ENCODE data around the gene BSND. TPM values are rescaled to one million over a fixed set of nuclear protein-coding genes. Genes with fewer than 3 reads are reported as not detected.

BSND gene
- total RNA-seq, 4 donors from 2014 or later: not detected

GRCh38 chr1:55061000-55061705 is 62.4 kb downstream of the BSND start:
- intact Hi-C loops (cut with DNase I): no loop called here
- TF ChIP-seq POLR2A (IDR thresholded peaks at IDR 0.05) (no peak), CTCF (IDR thresholded peaks at IDR 0.05) (no peak)
- Histone ChIP-seq H3K4me1 (peaks cover 3 to 12% of the 10 kb centered on the region in 2 donors), H3K27me3 (no peaks in the 10 kb centered on the region), H3K36me3 (no peaks in the 10 kb centered on the region), H3K27ac (no peak overlapping the region), H3K4me3 (replicated peaks in 1 of 3) (no peak overlapping the region), H3K9me3 (no peaks in the 10 kb centered on the region)
- 80 to 86% methylated on average over 7 to 13 of the region's 13 CpGs for WGBS, 2 donors
- DNase-seq: no peak

Other genes starting within 250 kb of the BSND start
- 1 to 10 TPM; 4.8 to 7.4 (median 6.0) TPM for gene PARS2, start 234.4 kb upstream of the BSND start, total RNA-seq
- 10 to 100 TPM in 3 of 4 donors, 1 to 10 TPM in 1; 8.0 to 14.0 (median 11.1) TPM for gene TTC22, start 197.6 kb upstream of the BSND start, total RNA-seq
- gene DHCR24, start 111.7 kb upstream of the BSND start, total RNA-seq: 10 to 100 TPM; 22.4 to 82.2 (median 40.4) TPM
- under 1 TPM in 1 of 4 donors, not detected in 3; 0.45 TPM for gene TMEM61, start 18.3 kb upstream of the BSND start, total RNA-seq
- not detected for gene PCSK9, start 40.6 kb downstream of the BSND start, total RNA-seq
- 10 to 100 TPM; 38.5 to 74.6 (median 43.4) TPM for gene USP24, start 216.4 kb downstream of the BSND start, total RNA-seq